CD4-positive, alpha-beta T cell (primary cell): ENCODE results near the gene GUCA1C. TPM values are rescaled to one million over a fixed set of nuclear protein-coding genes. Genes with fewer than 3 reads are reported as not detected.

Experiments used
- ATAC-seq: fragments of 200-7000 bp; cut with Tn5 transposase; one replicate; pipeline ENCODE4 v1.10.0; 2022; ENCODE audit warnings: mild to moderate bottlenecking; ENCODE audit not compliant: poor library complexity
- CTCF ChIA-PET: fragments of 350-600 bp; sonication (Branson Sonifier 250); formaldehyde crosslinking; loops from one replicate; lab custom pipeline; 2021; ENCODE audit warnings: antibody characterized with exemption, inconsistent platforms; lab: Charles Lee
- POLR2A ChIA-PET: fragments of 350-600 bp; sonication (Branson Sonifier 250); formaldehyde crosslinking; loops from one replicate; lab custom pipeline; 2021; ENCODE audit warnings: antibody characterized with exemption, inconsistent platforms; lab: Charles Lee
- DNase-seq, 14 experiments: peaks; one replicate each; pipeline ENCODE4 v3.0.0-alpha.2; 2013 to 2020; ENCODE audit warnings: mixed read lengths in 2 of 14
- H3K27ac ChIP-seq, 2 donors: one replicate each; pipeline versions ENCODE4 v1.5.1 to v1.7.0; 2013; ENCODE audit warnings: low read length in 2 of 2, low read depth in 1 of 2, mild to moderate bottlenecking in 1 of 2
- H3K27me3 ChIP-seq, 2 experiments: 1 replicate in 1 of 2; 2 replicates in 1 of 2; pipeline versions ENCODE4 v1.6.1 to v1.7.0; 2013; ENCODE audit warnings: low read length in 2 of 2, control low read depth in 1 of 2, mild to moderate bottlenecking in 1 of 2, moderate library complexity in 1 of 2; ENCODE audit not compliant: insufficient read depth in 2 of 2, control insufficient read depth in 1 of 2
- H3K36me3 ChIP-seq: one replicate; pipeline ENCODE4 v1.6.1; 2013; ENCODE audit warnings: low read length, control low read depth; ENCODE audit not compliant: insufficient read depth
- H3K4me1 ChIP-seq: one replicate; pipeline ENCODE4 v1.6.1; 2013; ENCODE audit warnings: low read length, control low read depth; ENCODE audit not compliant: insufficient read depth
- H3K4me3 ChIP-seq: one replicate; pipeline ENCODE4 v1.5.1; 2013; ENCODE audit warnings: mild to moderate bottlenecking, low read length, moderate library complexity
- H3K9me3 ChIP-seq, 2 experiments: 1 replicate in 1 of 2; 2 replicates in 1 of 2; pipeline versions ENCODE4 v1.6.1 to v1.7.0; 2013; ENCODE audit warnings: low read length in 2 of 2, mild to moderate bottlenecking in 2 of 2, control low read depth in 1 of 2, moderate library complexity in 1 of 2; ENCODE audit not compliant: control insufficient read depth in 1 of 2, insufficient read depth in 1 of 2
- H3K27ac Mint-ChIP-seq: one replicate; pipeline ENCODE4 v1.8.0; 2020; ENCODE audit warnings: mixed read lengths
- H3K27me3 Mint-ChIP-seq: one replicate; pipeline ENCODE4 v1.8.0; 2021; ENCODE audit warnings: mixed read lengths
- H3K36me3 Mint-ChIP-seq: one replicate; pipeline ENCODE4 v1.8.0; 2021; ENCODE audit warnings: low read depth, mixed read lengths
- H3K4me1 Mint-ChIP-seq: one replicate; pipeline ENCODE4 v1.8.0; 2021; ENCODE audit warnings: low read depth, mixed read lengths
- H3K4me3 Mint-ChIP-seq: one replicate; pipeline ENCODE4 v1.8.0; 2020; ENCODE audit warnings: mild to moderate bottlenecking, mixed read lengths
- H3K9me3 Mint-ChIP-seq: one replicate; pipeline ENCODE4 v1.8.0; 2020; ENCODE audit warnings: mixed read lengths
- CTCF ChIP-seq: fragments of 200-600 bp; IDR thresholded peaks from one replicate; pipeline ENCODE4 v1.8.0; 2022; ENCODE audit warnings: antibody characterized with exemption, mild to moderate bottlenecking
- intact Hi-C, 2 experiments: fragments of 100-400 bp; cut with DNase I in 1 of 2; cut with micrococcal nuclease in 1 of 2; formaldehyde crosslinking; loops; one replicate each; pipeline versions ENCODE4 v1.15.1 to v1.9.0; 2023 to 2025; cut with DNase I, micrococcal nuclease
- total RNA-seq, 174 experiments: library from RNA in 2 of 174; stranded (reverse) in 2 of 174; gene quantifications; one replicate each; pipeline ENCODE4 v1.2.3 and lab custom pipeline; 2021 to 2026

The GUCA1C gene
- total RNA-seq, 2 experiments from 2014 or later: not detected

- H3K27me3 ChIP-seq: no peaks in the 10 kb centered on the region
- no peaks in the 10 kb centered on the region for H3K4me1 ChIP-seq
- ChIA-PET POLR2A (no interaction called here), CTCF (no interaction called here)
- ATAC-seq: no peak
- H3K9me3 Mint-ChIP-seq: no peaks in the 10 kb centered on the region
- H3K4me3 ChIP-seq: no peak overlapping the region
- H3K36me3 ChIP-seq: no peaks in the 10 kb centered on the region
- H3K36me3 Mint-ChIP-seq: no peaks in the 10 kb centered on the region
- no peak for DNase-seq
- H3K4me3 Mint-ChIP-seq: no peak overlapping the region
- no peaks in the 10 kb centered on the region for H3K27me3 Mint-ChIP-seq
- no peak overlapping the region for H3K27ac Mint-ChIP-seq
- intact Hi-C loops: no loop called here
- no peaks in the 10 kb centered on the region for H3K4me1 Mint-ChIP-seq
- H3K9me3 ChIP-seq: no peaks in the 10 kb centered on the region
- no peak overlapping the region for H3K27ac ChIP-seq
- no peak for TF ChIP-seq CTCF
Observed at GRCh38 chr3:108972482-108972881, 18.8 kb upstream of the GUCA1C start.

GRCh38 chr3:108970561-108970960 is 16.9 kb upstream of the GUCA1C start:
- no peaks in the 10 kb centered on the region for H3K4me1 ChIP-seq
- Mint-ChIP-seq H3K4me3 (no peak overlapping the region), H3K9me3 (no peaks in the 10 kb centered on the region), H3K27me3 (no peaks in the 10 kb centered on the region), H3K36me3 (no peaks in the 10 kb centered on the region), H3K27ac (no peak overlapping the region), H3K4me1 (no peaks in the 10 kb centered on the region)
- no peak for TF ChIP-seq CTCF
- H3K9me3 ChIP-seq: no peaks in the 10 kb centered on the region
- H3K4me3 ChIP-seq: no peak overlapping the region
- H3K27me3 ChIP-seq: no peaks in the 10 kb centered on the region
- no peak for DNase-seq
- POLR2A ChIA-PET: no interaction called here
- CTCF ChIA-PET: no interaction called here
- intact Hi-C loops: no loop called here
- no peak for ATAC-seq
- H3K27ac ChIP-seq: no peak overlapping the region
- no peaks in the 10 kb centered on the region for H3K36me3 ChIP-seq

- ChIA-PET POLR2A (no interaction called here), CTCF (no interaction called here)
- no peaks in the 10 kb centered on the region for H3K9me3 Mint-ChIP-seq
- TF ChIP-seq CTCF: no peak
- no peaks in the 10 kb centered on the region for H3K9me3 ChIP-seq
- no peak overlapping the region for H3K4me3 ChIP-seq
- no peaks in the 10 kb centered on the region for H3K36me3 ChIP-seq
- H3K4me3 Mint-ChIP-seq: no peak overlapping the region
- no peak overlapping the region for H3K27ac Mint-ChIP-seq
- H3K27ac ChIP-seq: no peak overlapping the region
- DNase-seq (no peak), ATAC-seq (no peak)
- no peaks in the 10 kb centered on the region for H3K4me1 ChIP-seq
- no peaks in the 10 kb centered on the region for H3K27me3 ChIP-seq
- no peaks in the 10 kb centered on the region for H3K27me3 Mint-ChIP-seq
- no peaks in the 10 kb centered on the region for H3K36me3 Mint-ChIP-seq
- no peaks in the 10 kb centered on the region for H3K4me1 Mint-ChIP-seq
- intact Hi-C loops: no loop called here
Observed at GRCh38 chr3:108966773-108967172, 13.1 kb upstream of the GUCA1C start.
